ENCODE data around the gene SAV1. TPM values are rescaled to one million over a fixed set of nuclear protein-coding genes. Genes with fewer than 3 reads are reported as not detected.

SAV1 gene
- total RNA-seq, 4 donors from 2014 or later, result 23.3 to 40.0 (median 26.2) TPM

GRCh38 chr14:50659327-50659974 is 8.7 kb downstream of the SAV1 start:
- WGBS, result 74% methylated on average over 6 of the region's 6 CpGs
- H3K4me1 ChIP-seq, result peaks cover 47% of the 10 kb centered on the region
- H3K4me3 ChIP-seq, result no peak overlapping the region
- H3K27ac ChIP-seq, result peak overlapping the region; percentile 69
- TF ChIP-seq POLR2A (IDR thresholded peaks at IDR 0.05), result no peak
- TF ChIP-seq, protein P1, sequence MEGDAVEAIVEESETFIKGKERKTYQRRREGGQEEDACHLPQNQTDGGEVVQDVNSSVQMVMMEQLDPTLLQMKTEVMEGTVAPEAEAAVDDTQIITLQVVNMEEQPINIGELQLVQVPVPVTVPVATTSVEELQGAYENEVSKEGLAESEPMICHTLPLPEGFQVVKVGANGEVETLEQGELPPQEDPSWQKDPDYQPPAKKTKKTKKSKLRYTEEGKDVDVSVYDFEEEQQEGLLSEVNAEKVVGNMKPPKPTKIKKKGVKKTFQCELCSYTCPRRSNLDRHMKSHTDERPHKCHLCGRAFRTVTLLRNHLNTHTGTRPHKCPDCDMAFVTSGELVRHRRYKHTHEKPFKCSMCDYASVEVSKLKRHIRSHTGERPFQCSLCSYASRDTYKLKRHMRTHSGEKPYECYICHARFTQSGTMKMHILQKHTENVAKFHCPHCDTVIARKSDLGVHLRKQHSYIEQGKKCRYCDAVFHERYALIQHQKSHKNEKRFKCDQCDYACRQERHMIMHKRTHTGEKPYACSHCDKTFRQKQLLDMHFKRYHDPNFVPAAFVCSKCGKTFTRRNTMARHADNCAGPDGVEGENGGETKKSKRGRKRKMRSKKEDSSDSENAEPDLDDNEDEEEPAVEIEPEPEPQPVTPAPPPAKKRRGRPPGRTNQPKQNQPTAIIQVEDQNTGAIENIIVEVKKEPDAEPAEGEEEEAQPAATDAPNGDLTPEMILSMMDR (IDR thresholded peaks at IDR 0.05), result no peak
- no peak for TF ChIP-seq EP300 (IDR thresholded peaks at IDR 0.05)
- TF ChIP-seq POLR2AphosphoS5 (IDR thresholded peaks at IDR 0.05), result no peak
- no peaks in the 10 kb centered on the region for H3K9me3 ChIP-seq
- no peak for DNase-seq (ENCODE audit: low spot score in 2 of 2)
- no peaks in the 10 kb centered on the region for H3K27me3 ChIP-seq
- peaks cover 8% of the 10 kb centered on the region for H3K36me3 ChIP-seq

GRCh38 chr14:50658203-50658602 is 9.9 kb downstream of the SAV1 start:
- H3K4me3 ChIP-seq, result peak overlapping the region; percentile 20
- H3K27ac ChIP-seq, result peak overlapping the region; percentile 69

DNA sequence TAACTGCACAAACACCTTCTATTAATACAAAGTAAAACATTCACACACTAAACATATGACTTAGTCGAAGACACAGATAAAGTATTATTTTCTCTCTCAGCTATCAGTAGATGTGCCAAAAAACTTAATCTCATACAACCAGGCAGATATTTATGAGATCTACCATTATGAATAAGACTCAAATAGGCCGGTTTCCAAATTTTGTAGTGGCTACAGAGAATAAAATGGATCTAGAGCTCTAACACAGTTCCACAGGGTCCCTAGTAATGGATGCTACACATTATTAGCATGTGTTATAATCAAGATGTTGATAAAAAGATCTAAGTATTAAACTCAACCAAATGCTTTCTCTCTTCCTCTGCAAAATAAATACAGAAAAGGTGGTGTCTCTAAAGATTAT is 10.4 kb downstream of the SAV1 start:
- 28% methylated on average over 2 of the region's 2 CpGs for WGBS
- DNase-seq (ENCODE audit: low spot score in 2 of 2), result no peak
- Histone ChIP-seq H3K36me3 (peaks cover 8% of the 10 kb centered on the region), H3K27me3 (no peaks in the 10 kb centered on the region), H3K27ac (peak overlapping the region; percentile 69), H3K4me3 (peak overlapping the region; percentile 20), H3K9me3 (no peaks in the 10 kb centered on the region), H3K4me1 (peaks cover 41% of the 10 kb centered on the region)
- no peak for TF ChIP-seq POLR2A (IDR thresholded peaks at IDR 0.05)

More at GRCh38 chr14:50658203-50658602, 9.9 kb downstream of the SAV1 start:
- no peaks in the 10 kb centered on the region for H3K27me3 ChIP-seq
- H3K9me3 ChIP-seq, result no peaks in the 10 kb centered on the region
- DNase-seq (ENCODE audit: low spot score in 2 of 2), result no peak
- H3K4me1 ChIP-seq, result peaks cover 41% of the 10 kb centered on the region
- H3K36me3 ChIP-seq, result peaks cover 8% of the 10 kb centered on the region
- 22% methylated on average over 6 of the region's 6 CpGs for WGBS
- no peak for TF ChIP-seq POLR2AphosphoS5 (IDR thresholded peaks at IDR 0.05)
- no peak for TF ChIP-seq POLR2A (IDR thresholded peaks at IDR 0.05)

GRCh38 chr14:50656776-50657175 is 11.3 kb downstream of the SAV1 start:
- Histone ChIP-seq H3K36me3 (peaks cover 7% of the 10 kb centered on the region), H3K9me3 (no peaks in the 10 kb centered on the region), H3K4me1 (peaks cover 41% of the 10 kb centered on the region), H3K4me3 (no peak overlapping the region), H3K27ac (peak overlapping the region; percentile 69), H3K27me3 (no peaks in the 10 kb centered on the region)
- WGBS, result 62% methylated on average over 6 of the region's 6 CpGs
- DNase-seq (ENCODE audit: low spot score in 2 of 2), result no peak
- TF ChIP-seq EP300 (IDR thresholded peaks at IDR 0.05) (no peak), POLR2A (IDR thresholded peaks at IDR 0.05) (no peak), POLR2AphosphoS5 (IDR thresholded peaks at IDR 0.05) (no peak)
- TF ChIP-seq, protein P1 (IDR thresholded peaks at IDR 0.05), result no peak

- no peaks in the 10 kb centered on the region for H3K9me3 ChIP-seq
- no peaks in the 10 kb centered on the region for H3K27me3 ChIP-seq
- TF ChIP-seq EP300 (IDR thresholded peaks at IDR 0.05), result no peak
- TF ChIP-seq, protein P1 (IDR thresholded peaks at IDR 0.05), result no peak
- no peak for TF ChIP-seq POLR2AphosphoS5 (IDR thresholded peaks at IDR 0.05)
- TF ChIP-seq POLR2A (IDR thresholded peaks at IDR 0.05), result no peak
- no peak for DNase-seq (ENCODE audit: low spot score in 2 of 2)
- H3K4me1 ChIP-seq, result peaks cover under 1% of the 10 kb centered on the region
- no peak overlapping the region for H3K27ac ChIP-seq
- no peaks in the 10 kb centered on the region for H3K36me3 ChIP-seq
- H3K4me3 ChIP-seq, result no peak overlapping the region
These were observed 18.4 kb downstream of the SAV1 start for GRCh38 chr14:50649691-50650090.

DNA sequence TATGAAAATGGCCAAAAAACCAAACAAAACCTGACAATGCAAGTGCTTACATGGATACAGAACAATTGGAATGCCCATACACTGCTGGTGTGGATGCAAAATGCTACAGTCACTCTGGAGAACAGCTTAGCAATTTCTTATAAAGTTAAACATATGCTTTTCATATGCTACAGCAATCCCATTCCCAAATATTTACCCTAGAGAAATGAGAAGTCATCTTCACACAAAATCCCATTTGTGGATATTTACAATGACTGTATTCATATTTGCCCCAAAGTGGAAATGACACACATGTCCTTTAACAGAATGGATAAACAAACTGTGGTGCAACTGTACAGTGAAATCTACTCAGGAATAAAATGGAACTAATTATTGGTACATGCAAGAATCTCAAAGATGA is 20.4 kb downstream of the SAV1 start:
- Histone ChIP-seq H3K27ac (no peak overlapping the region), H3K27me3 (no peaks in the 10 kb centered on the region), H3K4me1 (no peaks in the 10 kb centered on the region), H3K4me3 (no peak overlapping the region), H3K9me3 (no peaks in the 10 kb centered on the region), H3K36me3 (no peaks in the 10 kb centered on the region)
- DNase-seq (ENCODE audit: low spot score in 2 of 2), result no peak
- no peak for TF ChIP-seq POLR2AphosphoS5 (IDR thresholded peaks at IDR 0.05)
- TF ChIP-seq EP300 (IDR thresholded peaks at IDR 0.05), result no peak
- TF ChIP-seq, protein P1 (IDR thresholded peaks at IDR 0.05), result no peak
- no peak for TF ChIP-seq POLR2A (IDR thresholded peaks at IDR 0.05)
